ENCODE measurements around the gene PCDHGC3.
"Not testable (repeated sequence)": the region's sequence is repeated elsewhere in the genome, so short reads cannot be mapped to it uniquely, and the experiment has no call there.

GRCh38 chr5:141432308-141432707 lies 43.5 kb upstream of the PCDHGC3 start:
- TF ChIP-seq CTCF (conservative IDR thresholded peaks at IDR 0.05; ENCODE audit: low read length); EZH2phosphoT487 (IDR thresholded peaks at IDR 0.05; ENCODE audit: borderline replicate concordance, low read depth, low read length): not testable (repeated sequence)
